Measurements from ENCODE around the gene FSCN2.
"Not testable (repeated sequence)": the region's sequence is repeated elsewhere in the genome, so short reads cannot be mapped to it uniquely, and the experiment has no call there.

The FSCN2 gene

GRCh38 chr17:81524039-81524864, 3.9 kb upstream of the FSCN2 start:
- TF ChIP-seq CTCF (IDR thresholded peaks at IDR 0.05) = no peak
- TF ChIP-seq ZFX (IDR thresholded peaks at IDR 0.05; ENCODE audit: borderline replicate concordance) = no peak
- no peak overlapping the region for H3K27ac ChIP-seq

GRCh38 chr17:81524865-81525159, 3.4 kb upstream of the FSCN2 start:
- TF ChIP-seq CTCF (IDR thresholded peaks at IDR 0.05) (no peak), ZFX (IDR thresholded peaks at IDR 0.05; ENCODE audit: borderline replicate concordance) (no peak)
- H3K27ac ChIP-seq = no peak overlapping the region

DNA sequence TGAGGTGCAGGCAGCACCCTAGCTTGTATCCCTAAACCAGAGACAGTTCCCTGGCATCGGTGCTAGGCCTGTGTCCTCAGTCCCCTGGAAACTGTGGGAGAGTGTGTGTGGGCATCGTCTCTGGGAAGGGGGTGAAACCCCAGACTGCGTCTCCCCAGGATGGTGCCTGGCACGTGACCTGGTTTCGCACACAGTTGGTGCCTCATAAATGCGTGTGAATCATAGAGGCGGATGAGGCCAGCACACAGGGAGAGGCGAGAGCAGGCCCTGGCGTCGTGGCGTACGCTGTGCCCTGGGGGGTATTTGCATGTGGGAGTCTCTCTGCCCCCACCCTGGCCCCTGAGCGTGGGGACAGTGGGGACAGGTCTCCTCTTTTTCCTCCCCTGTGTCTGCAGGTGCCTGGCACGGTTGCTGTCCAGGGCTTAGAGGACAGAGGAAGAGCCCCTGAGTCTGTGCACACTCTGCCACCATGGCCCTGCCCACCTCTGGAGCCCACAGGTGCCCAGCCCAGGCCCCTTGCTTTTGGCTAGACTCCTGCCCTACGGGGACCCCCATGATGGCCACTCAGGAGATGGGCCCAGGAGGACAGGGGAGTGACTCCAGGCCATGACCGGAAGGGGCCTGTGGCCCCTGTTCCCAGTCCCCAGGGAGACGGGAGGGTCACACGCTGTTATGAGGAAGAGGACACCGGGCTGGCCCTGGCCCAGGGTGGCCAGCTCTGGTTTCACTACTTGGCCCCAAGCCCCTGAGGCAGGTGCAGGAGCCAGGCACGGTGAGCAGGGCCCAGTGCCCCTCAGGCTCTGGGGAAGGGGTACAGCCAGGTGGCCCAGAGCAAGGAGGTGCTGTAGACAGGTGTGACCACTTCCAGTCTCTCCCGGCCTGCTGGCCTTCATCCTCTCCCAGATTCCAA, 1.3 kb upstream of the FSCN2 start:
- no peak overlapping the region for H3K27ac ChIP-seq
- no peak for TF ChIP-seq ZFX (IDR thresholded peaks at IDR 0.05; ENCODE audit: borderline replicate concordance)
- no peak for TF ChIP-seq CTCF (IDR thresholded peaks at IDR 0.05)

DNA sequence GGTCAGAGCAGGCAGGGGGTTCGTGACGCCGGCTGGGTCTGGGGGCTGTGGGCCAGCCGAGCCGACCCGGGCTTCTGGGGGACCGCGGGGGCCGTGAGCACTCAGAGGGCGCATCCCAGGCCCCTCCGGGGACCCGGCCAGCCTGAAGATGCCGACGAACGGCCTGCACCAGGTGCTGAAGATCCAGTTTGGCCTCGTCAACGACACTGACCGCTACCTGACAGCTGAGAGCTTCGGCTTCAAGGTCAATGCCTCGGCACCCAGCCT, 140 bp downstream of the FSCN2 start:
- H3K27ac ChIP-seq = no peak overlapping the region
- TF ChIP-seq ZFX (IDR thresholded peaks at IDR 0.05; ENCODE audit: borderline replicate concordance) (no peak), CTCF (IDR thresholded peaks at IDR 0.05) (no peak)

- TF ChIP-seq CTCF (IDR thresholded peaks at IDR 0.05) (no peak), ZFX (IDR thresholded peaks at IDR 0.05; ENCODE audit: borderline replicate concordance) (no peak)
- H3K27ac ChIP-seq = no peak overlapping the region
Observed at GRCh38 chr17:81528651-81529436, 667 bp downstream of the FSCN2 start.

DNA sequence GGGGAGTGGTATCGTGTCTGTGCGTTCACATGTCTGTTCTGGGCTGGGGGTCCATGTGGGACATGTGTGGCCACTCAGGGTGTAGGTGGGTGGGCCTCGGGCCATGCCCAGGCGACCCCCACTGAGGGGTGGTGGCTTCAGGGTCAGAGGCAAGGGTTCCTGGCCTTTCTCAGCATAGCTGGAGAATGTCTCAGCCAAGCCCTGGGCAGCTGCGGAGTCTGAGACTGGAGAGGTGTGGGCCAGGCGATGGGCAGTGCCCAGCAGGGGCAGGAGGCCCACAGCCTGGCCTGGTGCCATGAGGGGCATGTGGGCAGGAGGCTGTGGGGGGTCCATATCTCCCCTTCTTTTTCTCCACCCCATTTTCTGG, 1.2 kb downstream of the FSCN2 start:
- TF ChIP-seq ZFX (IDR thresholded peaks at IDR 0.05; ENCODE audit: borderline replicate concordance) = no peak
- no peak for TF ChIP-seq CTCF (IDR thresholded peaks at IDR 0.05)
- H3K27ac ChIP-seq = no peak overlapping the region

DNA sequence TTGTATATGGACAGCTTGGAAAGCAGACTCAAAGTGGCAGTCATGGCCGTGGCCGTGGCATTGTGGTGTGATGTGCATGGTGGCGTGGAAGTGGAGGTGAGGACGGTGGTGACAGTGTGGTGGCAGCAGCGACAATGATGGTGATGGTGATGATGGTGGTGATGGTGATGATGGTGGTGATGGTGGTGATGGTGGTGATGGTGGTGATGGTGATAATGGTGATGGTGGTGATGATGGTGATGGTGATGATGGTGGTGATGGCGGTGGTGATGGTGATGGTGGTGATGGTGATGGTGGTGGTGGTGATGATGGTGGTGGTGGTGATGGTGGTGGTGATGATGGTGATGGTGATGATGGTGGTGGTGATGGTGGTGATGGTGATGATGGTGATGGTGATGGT, 2.8 kb downstream of the FSCN2 start:
- not testable (repeated sequence) for H3K27ac ChIP-seq

GRCh38 chr17:81531998-81532404, 3.8 kb downstream of the FSCN2 start:
- not testable (repeated sequence) for H3K27ac ChIP-seq

Measured in 22Rv1 (cell line).